Nephron progenitor cell (in vitro differentiated cells): ENCODE results near the gene SERPINE1.
"Not testable (repeated sequence)": the region's sequence is repeated elsewhere in the genome, so short reads cannot be mapped to it uniquely, and the experiment has no call there.

Source experiments
- DNase-seq: peaks from one replicate; pipeline ENCODE4 v3.0.0; 2021
- H3K27ac Mint-ChIP-seq: 2 replicates; pipeline ENCODE4 v1.8.0; 2021; ENCODE audit warnings: mild to moderate bottlenecking, moderate library complexity, mixed read lengths
- H3K27me3 Mint-ChIP-seq: 2 replicates; pipeline ENCODE4 v1.8.0; 2021; ENCODE audit warnings: mild to moderate bottlenecking, low read depth, mixed read lengths; ENCODE audit not compliant: poor library complexity
- H3K36me3 Mint-ChIP-seq: 2 replicates; pipeline ENCODE4 v1.8.0; 2021; ENCODE audit warnings: low read depth, mixed read lengths
- H3K4me1 Mint-ChIP-seq: 2 replicates; pipeline ENCODE4 v1.8.0; 2021; ENCODE audit warnings: mixed read lengths
- H3K4me3 Mint-ChIP-seq: 2 replicates; pipeline ENCODE4 v1.8.0; 2021; ENCODE audit warnings: mild to moderate bottlenecking, moderate library complexity, mixed read lengths
- H3K9me3 Mint-ChIP-seq: 2 replicates; pipeline ENCODE4 v1.8.0; 2021; ENCODE audit warnings: mild to moderate bottlenecking, moderate library complexity, mixed read lengths
- TF ChIP-seq, protein P1 (sequence below): fragments of 200-600 bp; sonication (generic); IDR thresholded peaks from 2 replicates; pipeline ENCODE4 v1.5.0; 2021; ENCODE audit warnings: antibody characterized with exemption

SERPINE1 gene

DNA sequence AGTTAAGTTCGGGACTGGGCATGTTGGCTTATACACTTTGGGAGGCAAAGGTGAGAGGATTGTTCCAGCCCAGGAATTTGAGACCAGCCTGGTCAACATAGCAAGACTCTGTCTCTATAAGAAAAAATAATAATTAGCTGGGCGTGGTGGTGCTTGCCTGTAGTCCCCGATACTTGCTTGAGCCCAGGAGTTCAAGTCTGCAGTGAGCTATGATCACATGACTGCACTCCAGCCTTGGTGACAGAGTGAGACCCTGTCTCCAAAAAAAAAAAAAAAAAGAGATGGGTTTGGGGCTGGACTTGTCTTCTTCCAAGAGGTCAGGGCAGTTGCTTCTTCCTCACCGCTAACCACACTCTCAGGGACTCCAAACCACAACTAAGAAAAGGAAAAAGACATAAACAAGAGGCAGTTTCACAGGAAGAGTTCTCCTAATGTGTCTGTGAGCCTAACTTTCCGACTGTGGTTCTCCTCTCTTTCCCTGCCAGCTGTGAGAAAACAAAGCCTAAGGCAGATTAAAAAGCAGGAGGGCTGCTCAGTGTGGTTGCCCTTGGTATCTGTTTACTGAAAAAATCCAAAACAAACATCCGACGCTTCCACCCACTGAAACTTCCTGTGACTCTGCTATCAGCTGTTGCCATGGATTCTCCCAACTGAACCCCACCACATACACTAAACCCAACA is 2.4 kb upstream of the SERPINE1 start:
- TF ChIP-seq, protein P1, sequence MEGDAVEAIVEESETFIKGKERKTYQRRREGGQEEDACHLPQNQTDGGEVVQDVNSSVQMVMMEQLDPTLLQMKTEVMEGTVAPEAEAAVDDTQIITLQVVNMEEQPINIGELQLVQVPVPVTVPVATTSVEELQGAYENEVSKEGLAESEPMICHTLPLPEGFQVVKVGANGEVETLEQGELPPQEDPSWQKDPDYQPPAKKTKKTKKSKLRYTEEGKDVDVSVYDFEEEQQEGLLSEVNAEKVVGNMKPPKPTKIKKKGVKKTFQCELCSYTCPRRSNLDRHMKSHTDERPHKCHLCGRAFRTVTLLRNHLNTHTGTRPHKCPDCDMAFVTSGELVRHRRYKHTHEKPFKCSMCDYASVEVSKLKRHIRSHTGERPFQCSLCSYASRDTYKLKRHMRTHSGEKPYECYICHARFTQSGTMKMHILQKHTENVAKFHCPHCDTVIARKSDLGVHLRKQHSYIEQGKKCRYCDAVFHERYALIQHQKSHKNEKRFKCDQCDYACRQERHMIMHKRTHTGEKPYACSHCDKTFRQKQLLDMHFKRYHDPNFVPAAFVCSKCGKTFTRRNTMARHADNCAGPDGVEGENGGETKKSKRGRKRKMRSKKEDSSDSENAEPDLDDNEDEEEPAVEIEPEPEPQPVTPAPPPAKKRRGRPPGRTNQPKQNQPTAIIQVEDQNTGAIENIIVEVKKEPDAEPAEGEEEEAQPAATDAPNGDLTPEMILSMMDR: no peak
- no peak overlapping the region for H3K4me3 Mint-ChIP-seq
- H3K9me3 Mint-ChIP-seq: peaks cover 4% of the 10 kb centered on the region
- H3K4me1 Mint-ChIP-seq: peaks cover 57% of the 10 kb centered on the region
- H3K27ac Mint-ChIP-seq: peak overlapping the region; percentile 33
- no peak for DNase-seq
- no peaks in the 10 kb centered on the region for H3K36me3 Mint-ChIP-seq
- H3K27me3 Mint-ChIP-seq: peaks cover 28% of the 10 kb centered on the region

DNA sequence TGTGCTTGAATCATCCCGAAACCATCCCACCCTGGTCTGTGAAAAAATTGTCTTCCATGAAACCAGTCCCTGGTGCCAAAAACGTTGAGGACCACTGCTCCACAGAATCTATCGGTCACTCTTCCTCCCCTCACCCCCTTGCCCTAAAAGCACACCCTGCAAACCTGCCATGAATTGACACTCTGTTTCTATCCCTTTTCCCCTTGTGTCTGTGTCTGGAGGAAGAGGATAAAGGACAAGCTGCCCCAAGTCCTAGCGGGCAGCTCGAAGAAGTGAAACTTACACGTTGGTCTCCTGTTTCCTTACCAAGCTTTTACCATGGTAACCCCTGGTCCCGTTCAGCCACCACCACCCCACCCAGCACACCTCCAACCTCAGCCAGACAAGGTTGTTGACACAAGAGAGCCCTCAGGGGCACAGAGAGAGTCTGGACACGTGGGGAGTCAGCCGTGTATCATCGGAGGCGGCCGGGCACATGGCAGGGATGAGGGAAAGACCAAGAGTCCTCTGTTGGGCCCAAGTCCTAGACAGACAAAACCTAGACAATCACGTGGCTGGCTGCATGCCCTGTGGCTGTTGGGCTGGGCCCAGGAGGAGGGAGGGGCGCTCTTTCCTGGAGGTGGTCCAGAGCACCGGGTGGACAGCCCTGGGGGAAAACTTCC is 784 bp upstream of the SERPINE1 start:
- Mint-ChIP-seq H3K27me3 (peaks cover 32% of the 10 kb centered on the region), H3K4me3 (peak overlapping the region; percentile 76), H3K4me1 (peaks cover 49% of the 10 kb centered on the region), H3K9me3 (peaks cover 4% of the 10 kb centered on the region), H3K27ac (no peak overlapping the region), H3K36me3 (no peaks in the 10 kb centered on the region)
- TF ChIP-seq, protein P1: no peak
- no peak for DNase-seq

DNA sequence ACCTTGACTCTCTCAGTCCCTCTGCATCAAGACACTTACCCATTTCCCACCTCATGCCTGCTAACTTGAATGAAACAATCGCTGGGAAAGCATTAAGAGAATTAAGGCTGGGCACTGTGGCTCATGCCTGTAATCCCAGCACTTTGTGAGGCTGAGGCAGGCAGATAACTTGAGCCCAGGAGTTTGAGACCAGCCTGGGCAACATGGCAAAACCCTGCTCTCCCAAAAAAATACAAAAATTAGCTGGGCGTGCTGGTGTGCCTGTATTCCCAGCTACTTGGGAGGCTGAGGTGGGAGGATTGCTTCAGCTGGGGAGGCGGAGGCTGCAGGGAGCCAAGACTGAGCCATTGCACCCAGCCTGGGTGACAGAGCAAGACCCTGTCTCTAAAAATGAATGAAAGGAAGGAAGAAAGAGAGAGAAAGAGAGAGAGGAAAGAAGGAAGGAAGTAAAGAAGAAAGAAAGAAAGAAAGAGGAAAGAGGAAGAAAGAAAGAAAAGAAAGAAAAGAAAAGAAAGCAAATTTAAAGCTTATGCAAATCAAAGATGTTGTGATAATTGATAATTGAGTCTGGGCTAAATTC is 646 bp downstream of the SERPINE1 start:
- Mint-ChIP-seq H3K9me3 (peaks cover 4% of the 10 kb centered on the region), H3K4me3 (peak overlapping the region; percentile 76), H3K27me3 (peaks cover 25% of the 10 kb centered on the region), H3K27ac (no peak overlapping the region), H3K4me1 (peaks cover 40% of the 10 kb centered on the region), H3K36me3 (no peaks in the 10 kb centered on the region)
- DNase-seq: no peak
- TF ChIP-seq, protein P1: no peak

DNA sequence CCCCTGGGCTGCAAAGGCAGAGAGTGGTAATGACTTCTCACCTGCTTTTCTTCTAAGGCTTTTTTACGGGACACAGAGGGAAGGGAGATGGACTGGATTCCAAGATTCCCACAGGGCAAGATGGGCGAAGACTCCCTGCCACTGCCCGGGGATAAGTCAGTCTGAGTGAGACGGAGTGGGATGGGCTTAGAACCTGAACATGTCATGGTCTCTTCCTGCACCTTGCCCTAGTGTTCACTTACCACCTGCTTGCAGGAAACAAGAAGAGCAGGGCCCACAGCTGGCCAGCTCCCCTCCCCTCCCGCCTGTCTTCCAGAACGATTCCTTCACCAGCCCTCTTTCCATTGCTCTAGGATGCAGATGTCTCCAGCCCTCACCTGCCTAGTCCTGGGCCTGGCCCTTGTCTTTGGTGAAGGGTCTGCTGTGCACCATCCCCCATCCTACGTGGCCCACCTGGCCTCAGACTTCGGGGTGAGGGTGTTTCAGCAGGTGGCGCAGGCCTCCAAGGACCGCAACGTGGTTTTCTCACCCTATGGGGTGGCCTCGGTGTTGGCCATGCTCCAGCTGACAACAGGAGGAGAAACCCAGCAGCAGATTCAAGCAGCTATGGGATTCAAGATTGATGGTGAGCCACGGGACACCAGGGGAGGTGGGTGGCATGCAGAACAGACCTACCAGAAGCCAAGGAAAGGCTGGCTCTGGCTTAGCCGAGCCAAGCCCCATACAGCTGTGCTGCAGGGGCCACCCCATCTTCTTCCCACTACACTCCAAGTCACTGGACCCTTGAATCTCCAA is 1.3 kb downstream of the SERPINE1 start:
- TF ChIP-seq, protein P1: no peak
- no peak overlapping the region for H3K27ac Mint-ChIP-seq
- no peaks in the 10 kb centered on the region for H3K36me3 Mint-ChIP-seq
- no peak overlapping the region for H3K4me3 Mint-ChIP-seq
- H3K27me3 Mint-ChIP-seq: peaks cover 24% of the 10 kb centered on the region
- no peak for DNase-seq
- peaks cover 36% of the 10 kb centered on the region for H3K4me1 Mint-ChIP-seq
- H3K9me3 Mint-ChIP-seq: peaks cover 4% of the 10 kb centered on the region

DNA sequence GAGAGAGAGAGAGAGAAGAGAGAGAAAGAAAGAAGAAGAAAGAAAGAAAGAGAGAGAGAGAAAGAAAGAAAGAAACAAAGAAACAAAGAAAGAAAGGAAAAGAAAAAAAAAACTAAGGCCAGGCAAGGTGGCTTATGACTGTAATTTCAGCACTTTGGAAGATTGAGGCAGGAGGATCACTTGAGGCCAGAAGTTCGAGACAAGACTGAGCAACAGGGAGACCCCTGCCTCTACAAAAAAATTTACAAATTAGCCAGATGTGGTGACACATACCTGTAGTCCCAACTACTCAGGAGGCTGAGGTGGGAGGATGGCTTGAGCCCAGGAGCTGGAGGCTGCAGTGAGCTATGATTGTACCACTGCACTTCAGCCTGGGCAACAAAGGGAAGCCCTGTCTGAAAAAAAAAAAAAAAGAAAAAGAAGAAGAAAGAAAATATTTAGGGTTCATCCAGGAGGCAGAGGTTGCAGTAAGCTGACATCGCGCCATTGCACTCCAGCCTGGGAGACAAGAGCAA is 2.8 kb downstream of the SERPINE1 start:
- Mint-ChIP-seq H3K4me1 (peaks cover 45% of the 10 kb centered on the region), H3K27me3 (peaks cover 20% of the 10 kb centered on the region), H3K9me3 (peaks cover 4% of the 10 kb centered on the region), H3K4me3 (no peak overlapping the region), H3K36me3 (no peaks in the 10 kb centered on the region), H3K27ac (peak overlapping the region; percentile 82)
- TF ChIP-seq, protein P1: no peak
- DNase-seq: no peak

DNA sequence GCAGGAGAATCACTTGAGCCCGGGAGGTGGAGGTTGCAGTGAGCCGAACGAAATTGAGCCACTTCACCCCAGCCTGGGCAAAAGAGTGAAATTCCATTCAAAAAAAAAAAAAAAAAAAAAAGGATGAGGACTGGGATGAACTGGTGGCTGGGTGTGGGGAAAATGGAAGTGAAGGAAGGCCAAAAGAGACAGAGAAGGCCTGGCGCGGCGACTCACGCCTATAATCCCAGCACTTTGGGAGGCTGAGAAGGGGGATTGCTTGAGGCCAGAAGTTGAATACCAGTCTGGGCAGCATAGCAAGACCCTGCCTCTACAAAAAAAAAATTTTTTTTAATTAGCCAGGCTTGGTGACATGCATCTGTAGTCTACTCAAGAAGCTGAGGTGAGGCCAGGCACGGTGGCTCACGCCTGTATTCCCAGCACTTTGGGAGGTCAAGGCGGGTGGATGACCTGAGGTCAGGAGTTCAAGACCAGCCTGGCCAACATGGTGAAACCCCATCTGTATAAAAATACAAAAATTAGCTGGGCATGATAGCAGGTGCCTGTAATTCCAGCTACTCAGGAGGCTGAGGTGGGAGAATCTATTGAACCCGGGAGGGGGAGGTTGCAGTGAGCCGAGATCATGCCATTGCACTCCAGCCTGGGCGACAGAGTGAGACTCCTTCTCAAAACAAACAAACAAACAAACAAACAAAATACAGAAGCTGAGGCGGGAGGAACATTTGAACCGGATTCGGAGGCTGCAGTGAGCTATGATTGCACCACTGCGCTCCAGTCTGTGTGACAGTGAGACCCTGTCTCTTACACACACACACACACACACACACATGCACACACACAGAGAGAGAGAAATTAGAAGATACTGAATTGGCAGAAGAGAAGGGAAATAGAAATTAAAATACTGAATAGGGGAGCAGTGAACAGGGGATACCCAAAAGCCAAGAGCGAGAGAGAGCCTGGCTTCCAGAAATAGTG is 6.0 kb downstream of the SERPINE1 start:
- H3K4me1 Mint-ChIP-seq: peaks cover 31% of the 10 kb centered on the region
- H3K4me3 Mint-ChIP-seq: peak overlapping the region; percentile 47
- peaks cover 14% of the 10 kb centered on the region for H3K27me3 Mint-ChIP-seq
- not testable (repeated sequence) for DNase-seq, H3K36me3 Mint-ChIP-seq, H3K9me3 Mint-ChIP-seq
- H3K27ac Mint-ChIP-seq: peak overlapping the region; percentile 77
